ENCODE data around the gene TSSC4. TPM values are rescaled to one million over a fixed set of nuclear protein-coding genes. Genes with fewer than 3 reads are reported as not detected.

The TSSC4 gene
- total and polyA plus RNA-seq, 9 of the 15 experiments (the other 6 are each of a cell fraction or from before 2014, with no cell fraction given) = 0.41 to 54.2 (median 11.0) TPM

GRCh38 chr11:2400069-2400761 is at the start of gene TSSC4 (continued):
- TF ChIP-seq, protein P1, sequence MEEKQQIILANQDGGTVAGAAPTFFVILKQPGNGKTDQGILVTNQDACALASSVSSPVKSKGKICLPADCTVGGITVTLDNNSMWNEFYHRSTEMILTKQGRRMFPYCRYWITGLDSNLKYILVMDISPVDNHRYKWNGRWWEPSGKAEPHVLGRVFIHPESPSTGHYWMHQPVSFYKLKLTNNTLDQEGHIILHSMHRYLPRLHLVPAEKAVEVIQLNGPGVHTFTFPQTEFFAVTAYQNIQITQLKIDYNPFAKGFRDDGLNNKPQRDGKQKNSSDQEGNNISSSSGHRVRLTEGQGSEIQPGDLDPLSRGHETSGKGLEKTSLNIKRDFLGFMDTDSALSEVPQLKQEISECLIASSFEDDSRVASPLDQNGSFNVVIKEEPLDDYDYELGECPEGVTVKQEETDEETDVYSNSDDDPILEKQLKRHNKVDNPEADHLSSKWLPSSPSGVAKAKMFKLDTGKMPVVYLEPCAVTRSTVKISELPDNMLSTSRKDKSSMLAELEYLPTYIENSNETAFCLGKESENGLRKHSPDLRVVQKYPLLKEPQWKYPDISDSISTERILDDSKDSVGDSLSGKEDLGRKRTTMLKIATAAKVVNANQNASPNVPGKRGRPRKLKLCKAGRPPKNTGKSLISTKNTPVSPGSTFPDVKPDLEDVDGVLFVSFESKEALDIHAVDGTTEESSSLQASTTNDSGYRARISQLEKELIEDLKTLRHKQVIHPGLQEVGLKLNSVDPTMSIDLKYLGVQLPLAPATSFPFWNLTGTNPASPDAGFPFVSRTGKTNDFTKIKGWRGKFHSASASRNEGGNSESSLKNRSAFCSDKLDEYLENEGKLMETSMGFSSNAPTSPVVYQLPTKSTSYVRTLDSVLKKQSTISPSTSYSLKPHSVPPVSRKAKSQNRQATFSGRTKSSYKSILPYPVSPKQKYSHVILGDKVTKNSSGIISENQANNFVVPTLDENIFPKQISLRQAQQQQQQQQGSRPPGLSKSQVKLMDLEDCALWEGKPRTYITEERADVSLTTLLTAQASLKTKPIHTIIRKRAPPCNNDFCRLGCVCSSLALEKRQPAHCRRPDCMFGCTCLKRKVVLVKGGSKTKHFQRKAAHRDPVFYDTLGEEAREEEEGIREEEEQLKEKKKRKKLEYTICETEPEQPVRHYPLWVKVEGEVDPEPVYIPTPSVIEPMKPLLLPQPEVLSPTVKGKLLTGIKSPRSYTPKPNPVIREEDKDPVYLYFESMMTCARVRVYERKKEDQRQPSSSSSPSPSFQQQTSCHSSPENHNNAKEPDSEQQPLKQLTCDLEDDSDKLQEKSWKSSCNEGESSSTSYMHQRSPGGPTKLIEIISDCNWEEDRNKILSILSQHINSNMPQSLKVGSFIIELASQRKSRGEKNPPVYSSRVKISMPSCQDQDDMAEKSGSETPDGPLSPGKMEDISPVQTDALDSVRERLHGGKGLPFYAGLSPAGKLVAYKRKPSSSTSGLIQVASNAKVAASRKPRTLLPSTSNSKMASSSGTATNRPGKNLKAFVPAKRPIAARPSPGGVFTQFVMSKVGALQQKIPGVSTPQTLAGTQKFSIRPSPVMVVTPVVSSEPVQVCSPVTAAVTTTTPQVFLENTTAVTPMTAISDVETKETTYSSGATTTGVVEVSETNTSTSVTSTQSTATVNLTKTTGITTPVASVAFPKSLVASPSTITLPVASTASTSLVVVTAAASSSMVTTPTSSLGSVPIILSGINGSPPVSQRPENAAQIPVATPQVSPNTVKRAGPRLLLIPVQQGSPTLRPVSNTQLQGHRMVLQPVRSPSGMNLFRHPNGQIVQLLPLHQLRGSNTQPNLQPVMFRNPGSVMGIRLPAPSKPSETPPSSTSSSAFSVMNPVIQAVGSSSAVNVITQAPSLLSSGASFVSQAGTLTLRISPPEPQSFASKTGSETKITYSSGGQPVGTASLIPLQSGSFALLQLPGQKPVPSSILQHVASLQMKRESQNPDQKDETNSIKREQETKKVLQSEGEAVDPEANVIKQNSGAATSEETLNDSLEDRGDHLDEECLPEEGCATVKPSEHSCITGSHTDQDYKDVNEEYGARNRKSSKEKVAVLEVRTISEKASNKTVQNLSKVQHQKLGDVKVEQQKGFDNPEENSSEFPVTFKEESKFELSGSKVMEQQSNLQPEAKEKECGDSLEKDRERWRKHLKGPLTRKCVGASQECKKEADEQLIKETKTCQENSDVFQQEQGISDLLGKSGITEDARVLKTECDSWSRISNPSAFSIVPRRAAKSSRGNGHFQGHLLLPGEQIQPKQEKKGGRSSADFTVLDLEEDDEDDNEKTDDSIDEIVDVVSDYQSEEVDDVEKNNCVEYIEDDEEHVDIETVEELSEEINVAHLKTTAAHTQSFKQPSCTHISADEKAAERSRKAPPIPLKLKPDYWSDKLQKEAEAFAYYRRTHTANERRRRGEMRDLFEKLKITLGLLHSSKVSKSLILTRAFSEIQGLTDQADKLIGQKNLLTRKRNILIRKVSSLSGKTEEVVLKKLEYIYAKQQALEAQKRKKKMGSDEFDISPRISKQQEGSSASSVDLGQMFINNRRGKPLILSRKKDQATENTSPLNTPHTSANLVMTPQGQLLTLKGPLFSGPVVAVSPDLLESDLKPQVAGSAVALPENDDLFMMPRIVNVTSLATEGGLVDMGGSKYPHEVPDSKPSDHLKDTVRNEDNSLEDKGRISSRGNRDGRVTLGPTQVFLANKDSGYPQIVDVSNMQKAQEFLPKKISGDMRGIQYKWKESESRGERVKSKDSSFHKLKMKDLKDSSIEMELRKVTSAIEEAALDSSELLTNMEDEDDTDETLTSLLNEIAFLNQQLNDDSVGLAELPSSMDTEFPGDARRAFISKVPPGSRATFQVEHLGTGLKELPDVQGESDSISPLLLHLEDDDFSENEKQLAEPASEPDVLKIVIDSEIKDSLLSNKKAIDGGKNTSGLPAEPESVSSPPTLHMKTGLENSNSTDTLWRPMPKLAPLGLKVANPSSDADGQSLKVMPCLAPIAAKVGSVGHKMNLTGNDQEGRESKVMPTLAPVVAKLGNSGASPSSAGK (IDR thresholded peaks at IDR 0.05) = no peak; the same call in 1 of the 2 replicates
- peak; percentile 67; the same call in 1 of the 2 replicates for TF ChIP-seq ZNF511 (CRISPR knock-in tag; IDR thresholded peaks at IDR 0.05)
- TF ChIP-seq TAF9B (IDR thresholded peaks at IDR 0.05; ENCODE audit: partially characterized antibody) = no peak
- TF ChIP-seq, protein P2, sequence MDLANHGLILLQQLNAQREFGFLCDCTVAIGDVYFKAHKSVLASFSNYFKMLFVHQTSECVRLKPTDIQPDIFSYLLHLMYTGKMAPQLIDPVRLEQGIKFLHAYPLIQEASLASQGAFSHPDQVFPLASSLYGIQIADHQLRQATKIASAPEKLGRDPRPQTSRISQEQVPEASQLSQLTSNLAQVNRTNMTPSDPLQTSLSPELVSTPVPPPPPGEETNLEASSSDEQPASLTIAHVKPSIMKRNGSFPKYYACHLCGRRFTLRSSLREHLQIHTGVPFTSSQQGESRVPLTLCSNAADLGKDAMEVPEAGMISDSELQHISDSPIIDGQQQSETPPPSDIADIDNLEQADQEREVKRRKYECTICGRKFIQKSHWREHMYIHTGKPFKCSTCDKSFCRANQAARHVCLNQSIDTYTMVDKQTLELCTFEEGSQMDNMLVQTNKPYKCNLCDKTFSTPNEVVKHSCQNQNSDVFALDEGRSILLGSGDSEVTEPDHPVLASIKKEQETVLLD (IDR thresholded peaks at IDR 0.05) = peak; percentile 98
- peak; percentile 22 for TF ChIP-seq RBBP5 (IDR thresholded peaks at IDR 0.05; ENCODE audit: borderline replicate concordance, insufficient read depth, low read length, poor library complexity, severe bottlenecking)
- no peak for TF ChIP-seq FOXA1 (IDR thresholded peaks at IDR 0.05; ENCODE audit: borderline replicate concordance)
- no peak for TF ChIP-seq FOS (IDR thresholded peaks at IDR 0.05; ENCODE audit: extremely low read depth, insufficient read length)
- no peak; the same call in 1 of the 2 replicates for TF ChIP-seq ZKSCAN8 (CRISPR knock-in tag; IDR thresholded peaks at IDR 0.05)
- TF ChIP-seq HDAC1 (IDR thresholded peaks at IDR 0.05) = peak in 1 of 2 experiments; percentile 67; a peak in 2 of 4 replicates
- no peak for TF ChIP-seq ID3 (CRISPR knock-in tag; IDR thresholded peaks at IDR 0.05)
- TF ChIP-seq ID3 (tag; IDR thresholded peaks at IDR 0.05) = 0 out of 2 replicates have a peak, but pooled peaks have one; percentile 56
- TF ChIP-seq RBM22 (IDR thresholded peaks at IDR 0.05; ENCODE audit: low read depth, low read length, poor library complexity, severe bottlenecking) = no peak
- peak; percentile 50; the same call in 1 of the 2 replicates for TF ChIP-seq GATAD2B (IDR thresholded peaks at IDR 0.05; ENCODE audit: borderline replicate concordance)

Data from K562 (cell line).